Sciatic nerve (tissue), 2 donors: ENCODE data around the gene SDR42E2. TPM values are rescaled to one million over a fixed set of nuclear protein-coding genes. Genes with fewer than 3 reads are reported as not detected.
"Not testable (repeated sequence)": the region's sequence is repeated elsewhere in the genome, so short reads cannot be mapped to it uniquely, and the experiment has no call there.

Experiments
- ATAC-seq: fragments of 200-7000 bp; cut with Tn5 transposase; one replicate; pipeline ENCODE4 v1.9.1; 2020; ENCODE audit warnings: mild to moderate bottlenecking, moderate library complexity
- DNase-seq: peaks from one replicate; pipeline ENCODE4 v3.0.0-alpha.2; 2020; ENCODE audit warnings: low spot score
- intact Hi-C: fragments of 100-400 bp; cut with DNase I; formaldehyde crosslinking; loops from one replicate; pipeline ENCODE4 v1.14.2; 2022
- total RNA-seq: library from RNA; stranded (reverse); fragmentation: NEBNext Ultra II Directional; extraction: Animal tissue kit (Norgen Biotek cat#: 25700); gene quantifications from one replicate; pipeline ENCODE4 v1.2.1, GENCODE V29; 2021
- donor health status: DM: no; HTN: no; CAD: no.
- donor health status: DM: no; HTN: no; CAD: no.

Gene SDR42E2
- total RNA-seq, 1 donor from 2014 or later: not detected

DNA sequence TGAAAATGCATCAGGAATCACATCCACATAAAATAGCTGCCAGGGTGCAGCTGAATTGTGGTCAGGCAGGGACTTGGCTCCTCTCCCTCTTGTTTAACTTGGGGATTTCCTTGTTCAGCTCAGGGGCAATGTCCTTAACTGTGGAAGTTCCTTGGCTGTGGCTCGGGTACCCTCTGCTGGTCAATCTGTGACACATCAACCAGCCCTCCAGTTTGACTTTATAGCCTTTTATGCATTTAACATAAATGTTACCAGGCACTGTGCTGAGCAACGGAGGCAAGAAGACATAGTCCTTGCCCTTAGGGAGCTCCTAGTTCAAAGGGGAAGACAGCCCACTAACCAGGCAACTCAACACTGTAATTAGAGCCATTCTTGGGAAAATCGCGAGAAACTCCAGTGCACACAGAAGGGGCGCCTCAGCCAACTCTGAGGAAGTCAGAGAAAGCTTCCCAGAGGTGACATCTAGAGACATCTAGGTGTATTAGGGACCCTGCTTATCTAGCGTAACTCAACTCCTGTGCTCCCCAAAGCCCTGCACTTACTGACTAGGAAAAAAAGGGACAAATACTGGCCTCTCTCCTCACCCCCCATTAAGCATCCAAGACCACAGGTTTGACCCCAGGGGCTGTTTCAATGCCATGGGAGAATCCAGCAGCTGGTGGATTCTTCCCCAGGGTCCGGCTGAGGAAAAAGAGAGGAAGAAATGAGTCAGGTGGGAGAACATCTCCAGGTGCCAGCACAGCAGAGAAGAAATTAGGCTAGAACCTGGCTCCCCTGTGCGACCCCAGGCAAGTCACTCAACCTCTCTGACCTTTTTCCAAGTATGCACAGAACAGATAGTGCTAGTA is 26.5 kb downstream of the SDR42E2 start:
- intact Hi-C loops: loop anchor here (1.0 to 5.0 kb wide), 2 partner anchors 192 to 235 kb away; no protein-coding TSS in a partner anchor
- peak; percentile 77 for DNase-seq

DNA sequence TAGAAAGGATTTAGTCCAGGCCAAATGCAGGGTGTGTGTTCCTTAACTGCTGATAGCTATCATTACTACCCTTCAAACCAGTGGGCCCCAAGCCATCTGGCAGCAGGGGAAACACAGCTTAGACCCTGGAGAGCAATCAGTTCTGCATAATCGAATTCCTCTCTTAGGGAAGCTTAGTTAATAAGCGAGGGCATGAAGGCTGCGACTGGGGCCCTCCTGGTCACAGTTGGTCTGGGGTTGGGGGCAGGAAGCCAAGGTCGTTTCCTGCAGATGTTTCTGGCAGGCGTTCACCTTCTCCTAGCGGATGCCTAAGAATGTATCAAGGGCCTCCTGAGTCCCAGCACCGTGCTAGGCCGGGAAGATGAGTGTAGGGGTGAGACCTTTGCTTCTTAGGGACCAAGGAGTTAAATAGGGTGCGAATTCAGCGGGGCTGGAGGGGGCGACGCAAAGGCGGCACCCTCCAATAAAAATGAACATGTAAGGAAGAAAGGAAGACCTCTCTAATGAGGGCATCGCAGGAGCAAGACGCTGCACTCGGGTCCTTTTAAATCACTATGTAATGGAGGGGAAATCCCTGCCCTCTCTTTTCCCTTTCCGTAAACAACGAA is 27.3 kb downstream of the SDR42E2 start:
- ATAC-seq (no peak), DNase-seq (peak; percentile 85)
- intact Hi-C loops: loop anchor here (1.0 to 5.0 kb wide), 2 partner anchors 192 to 235 kb away; no protein-coding TSS in a partner anchor

More for the DNA sequence above, 26.5 kb downstream of the SDR42E2 start:
- ATAC-seq: no peak

DNA sequence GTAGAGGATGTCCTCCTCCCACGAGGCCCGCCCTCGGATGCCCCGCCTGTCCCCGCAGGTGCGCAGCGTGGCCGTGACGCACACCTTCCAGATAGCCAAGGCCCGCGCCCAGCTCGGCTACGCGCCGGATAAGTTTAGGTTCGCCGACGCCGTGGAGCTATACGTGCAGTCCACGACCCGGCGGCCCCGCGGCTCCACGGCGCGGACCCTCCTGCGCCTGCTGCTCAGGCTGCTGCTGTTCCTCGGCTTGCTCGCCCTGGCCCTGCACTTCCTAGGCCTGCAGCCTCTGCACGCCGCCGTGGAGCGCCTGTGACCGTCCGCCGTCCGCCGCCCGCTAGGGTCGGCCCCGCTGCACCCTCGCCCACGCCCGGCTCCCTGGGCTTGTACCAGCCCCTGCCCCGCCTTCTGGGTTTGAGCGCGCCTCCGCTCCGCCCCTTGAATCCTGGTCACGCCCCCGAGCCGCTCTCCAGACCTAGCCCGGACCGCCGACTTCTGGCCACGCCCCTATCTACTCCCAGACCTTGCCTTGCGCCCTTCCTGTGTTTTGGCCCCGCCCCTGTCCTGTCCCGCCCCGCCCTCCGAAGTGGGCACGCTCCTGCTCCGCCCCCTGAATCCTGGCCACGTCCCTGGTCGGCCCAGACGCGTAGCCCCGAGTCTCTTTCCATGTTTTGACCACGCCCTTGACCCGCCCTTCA is 27.9 kb downstream of the SDR42E2 start:
- ATAC-seq: peak; percentile 79
- peak; percentile 91 for DNase-seq
- intact Hi-C loops: no loop called here

DNA sequence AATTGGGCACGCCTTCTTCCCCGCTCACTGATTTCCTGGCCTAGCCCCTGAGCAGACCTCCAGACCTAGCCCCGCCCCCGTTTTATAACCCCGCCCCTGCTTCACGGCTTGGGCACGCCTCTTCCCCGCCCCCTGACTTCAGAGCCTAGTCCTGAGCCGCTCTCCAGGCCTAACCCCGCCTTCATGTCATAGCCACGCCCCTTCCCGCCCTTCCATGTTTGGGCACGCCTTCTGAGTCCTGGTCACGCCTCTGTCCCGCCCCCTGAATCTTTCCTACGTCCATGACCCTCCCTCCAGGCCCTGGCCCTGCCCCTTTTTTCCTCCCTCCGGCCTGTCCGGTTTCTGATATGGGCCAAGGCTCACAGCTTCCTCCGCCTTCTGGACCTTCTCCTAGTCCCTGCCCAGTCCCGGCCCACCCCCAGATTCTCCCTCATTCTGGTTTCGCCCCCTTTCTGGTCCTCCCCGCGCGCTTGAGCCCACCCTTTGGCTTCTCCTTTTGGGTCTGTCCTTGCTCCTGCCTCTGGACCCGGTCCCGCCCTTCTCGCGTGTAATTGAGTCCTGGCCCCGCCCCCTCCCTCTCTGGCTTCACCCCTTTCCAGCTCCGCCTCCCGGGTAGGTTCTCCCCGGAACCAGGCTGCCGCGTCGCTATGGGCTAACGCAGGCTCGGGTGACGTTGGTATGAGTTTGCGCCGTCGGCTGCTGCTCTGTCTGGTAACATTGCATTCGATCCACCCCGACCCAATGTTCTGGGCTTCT is 28.6 kb downstream of the SDR42E2 start:
- DNase-seq (peak; percentile 100), ATAC-seq (peak; percentile 88)
- intact Hi-C loops: no loop called here

DNA sequence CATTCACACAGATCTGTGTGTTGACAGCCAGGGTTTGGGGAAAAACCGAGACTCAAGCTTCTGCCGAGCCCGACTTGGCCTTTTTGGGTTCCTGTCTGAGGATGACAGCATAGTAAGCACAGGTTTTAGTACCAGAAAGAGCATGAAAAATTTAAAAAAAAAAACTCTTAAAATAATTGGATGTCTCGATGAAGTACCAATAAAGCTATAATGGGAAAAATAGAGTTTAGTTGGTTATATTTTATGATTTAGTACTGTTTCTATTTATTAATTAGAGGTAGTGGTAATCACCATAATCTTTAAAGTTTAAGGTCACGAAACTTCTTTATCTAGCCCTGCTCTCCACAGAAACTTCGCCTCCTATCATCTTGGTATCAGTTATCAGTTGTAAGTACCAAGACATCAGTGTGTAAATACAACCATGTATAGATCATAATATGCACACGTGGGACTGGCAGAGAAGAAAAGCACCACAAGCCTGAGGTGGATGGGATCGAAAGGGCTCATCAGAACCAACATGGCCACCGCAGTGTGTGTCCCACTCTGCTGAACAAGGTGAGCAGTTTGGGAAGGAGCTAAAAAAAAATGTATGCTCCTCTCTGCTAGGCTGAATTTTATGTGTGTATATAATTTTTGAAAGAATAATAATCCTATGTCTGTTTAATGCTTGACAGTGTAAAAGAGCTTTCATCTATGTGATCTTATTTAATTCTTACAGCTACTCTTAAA is 29.4 kb downstream of the SDR42E2 start:
- DNase-seq: no peak
- ATAC-seq: no peak
- intact Hi-C loops: no loop called here

DNA sequence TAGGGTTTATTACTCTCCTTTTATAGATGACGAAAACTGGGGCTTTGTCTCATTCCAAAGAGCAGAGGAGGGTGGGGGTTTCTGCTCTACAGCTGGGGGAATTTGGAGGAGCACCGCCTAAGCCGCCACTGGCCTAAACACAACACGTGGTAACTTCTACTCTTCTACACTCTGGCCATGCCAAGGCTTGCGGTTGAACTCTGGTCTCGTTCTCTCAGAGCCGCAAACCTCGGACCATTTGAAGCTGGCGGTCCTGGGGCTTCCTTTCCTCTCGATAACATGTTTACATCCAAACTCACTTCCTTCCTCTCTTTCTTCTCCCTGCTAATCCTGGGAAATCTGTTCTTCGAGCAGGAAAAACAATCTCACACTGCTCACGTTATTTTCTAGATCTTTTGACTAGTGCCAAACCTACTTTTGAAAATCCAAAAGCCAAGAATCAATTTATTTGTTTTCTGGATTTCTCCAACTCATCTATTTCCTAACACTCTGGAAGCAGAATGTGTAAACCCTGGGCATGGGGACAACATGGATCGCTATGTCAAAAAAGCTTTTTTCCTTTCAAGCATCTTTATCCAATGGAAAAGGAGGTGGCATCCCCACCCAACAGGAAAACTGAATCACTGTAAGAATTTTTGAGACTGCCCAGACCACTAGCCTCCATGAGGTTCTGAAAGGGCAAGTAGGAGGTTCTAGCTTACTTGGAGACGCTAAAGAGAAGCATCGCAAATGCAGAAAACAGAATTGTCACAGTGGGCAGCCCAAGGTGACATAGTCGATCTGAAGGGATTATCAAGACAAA is 30.2 kb downstream of the SDR42E2 start:
- intact Hi-C loops: no loop called here
- ATAC-seq: peak; percentile 56
- DNase-seq: peak; percentile 90

DNA sequence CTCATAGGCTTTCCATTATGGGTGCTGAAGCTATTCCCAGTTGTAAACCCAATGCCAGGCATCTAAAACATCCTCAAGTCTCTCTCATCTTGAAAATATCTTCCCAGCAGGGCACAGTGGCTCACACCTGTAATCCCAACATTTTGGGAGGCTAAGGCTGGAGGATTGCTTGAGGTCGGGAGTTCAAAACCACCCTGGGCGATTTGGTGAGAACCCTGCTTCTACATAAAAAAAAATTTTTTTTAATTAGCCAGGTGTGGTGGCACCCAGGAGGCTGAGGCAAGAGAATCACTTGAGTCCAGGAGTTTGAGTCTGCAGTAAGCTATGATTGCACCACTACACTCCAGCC is 30.7 kb downstream of the SDR42E2 start:
- DNase-seq (no peak), ATAC-seq (no peak)
- intact Hi-C loops: no loop called here

DNA sequence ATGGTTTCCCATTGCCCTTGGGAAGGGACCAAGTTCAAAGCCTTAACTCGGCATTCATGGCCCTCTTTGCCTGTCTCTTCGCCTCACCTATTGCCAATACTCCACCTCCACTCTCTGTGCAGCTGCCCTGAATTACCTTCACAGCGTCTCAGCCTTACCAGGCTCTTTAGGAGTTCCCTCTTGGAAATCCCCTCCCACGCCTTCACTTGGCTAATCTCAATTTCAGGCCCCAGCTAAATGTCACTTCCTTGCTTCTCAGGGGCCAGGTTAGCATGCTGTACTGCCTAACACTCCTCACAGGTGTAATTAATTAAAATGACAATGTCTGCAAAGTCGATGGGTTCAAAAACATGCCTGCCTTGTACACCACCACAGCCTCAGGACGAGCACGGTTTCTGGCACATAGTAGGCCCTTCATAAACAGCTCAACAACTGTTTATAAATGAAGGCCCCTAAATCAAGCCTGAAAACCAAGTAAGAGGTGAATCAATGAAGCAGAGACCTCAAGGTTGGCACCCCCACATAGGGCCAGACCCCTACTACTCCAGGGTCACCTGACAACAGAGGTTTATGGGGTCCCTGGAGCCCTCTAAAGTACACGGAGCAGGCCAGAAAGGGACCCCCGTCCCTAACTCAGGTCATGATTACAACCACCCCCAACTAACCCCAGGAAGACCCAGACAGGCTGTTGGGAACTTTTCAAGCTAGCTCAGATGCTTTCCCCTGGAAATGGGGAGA is 32.6 kb downstream of the SDR42E2 start:
- no peak for ATAC-seq
- no peak for DNase-seq
- intact Hi-C loops: no loop called here

DNA sequence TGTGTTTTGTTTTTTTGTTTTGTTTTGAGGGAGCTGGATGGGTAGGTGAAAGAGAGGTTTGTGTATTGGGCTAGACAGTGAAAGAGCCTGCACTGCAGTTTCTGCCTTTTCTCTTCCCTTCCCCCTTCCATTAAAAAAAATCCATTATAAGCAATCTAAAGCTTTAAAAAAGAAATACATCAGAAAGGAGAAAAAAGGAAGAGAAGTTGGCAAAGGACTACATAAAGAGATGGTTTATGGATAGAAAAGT is 33.1 kb downstream of the SDR42E2 start:
- DNase-seq: no peak
- intact Hi-C loops: no loop called here

DNA sequence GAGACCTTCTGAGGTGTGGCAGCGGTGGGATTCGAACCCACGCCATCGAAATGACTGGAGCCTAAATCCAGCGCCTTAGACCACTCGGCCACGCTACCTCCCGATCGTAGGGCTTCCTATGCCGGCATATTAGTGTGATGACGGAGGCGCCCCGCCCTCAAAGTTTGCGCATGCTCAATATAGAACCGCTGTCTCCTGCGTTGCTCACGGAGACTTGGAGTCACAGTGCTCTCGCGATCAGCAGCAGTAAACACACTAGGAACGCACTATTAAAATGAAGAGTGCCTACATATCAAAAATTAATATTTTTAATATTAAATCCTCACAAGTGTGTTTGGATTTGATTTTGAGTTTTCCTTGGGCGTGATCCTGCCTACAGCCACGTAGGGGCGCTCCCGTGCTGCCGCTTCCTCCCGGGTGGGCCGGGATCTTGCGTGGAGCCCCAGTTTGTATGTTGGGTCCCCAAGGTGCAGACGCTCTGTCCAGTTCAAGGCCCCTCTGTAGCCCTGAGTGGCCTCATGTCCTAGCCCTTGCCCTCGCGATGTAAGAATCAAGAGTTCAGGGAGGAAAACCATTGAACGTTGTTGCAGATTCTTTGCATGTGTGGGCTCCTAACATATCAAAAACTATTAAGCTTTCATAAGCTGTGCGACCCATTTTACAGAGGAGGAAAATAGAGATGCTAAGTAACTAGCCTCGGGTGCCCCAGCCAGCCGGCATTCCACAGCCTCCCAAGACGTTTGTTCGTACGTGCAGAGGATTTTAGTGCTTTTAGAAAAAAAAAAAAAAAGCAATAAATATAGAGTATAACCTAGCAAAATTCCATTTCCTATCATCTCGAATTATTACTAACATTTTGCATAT is 33.6 kb downstream of the SDR42E2 start:
- ATAC-seq (peak; percentile 61), DNase-seq (peak; percentile 97)
- intact Hi-C loops: no loop called here

More for the DNA sequence above, 33.1 kb downstream of the SDR42E2 start:
- no peak for ATAC-seq

DNA sequence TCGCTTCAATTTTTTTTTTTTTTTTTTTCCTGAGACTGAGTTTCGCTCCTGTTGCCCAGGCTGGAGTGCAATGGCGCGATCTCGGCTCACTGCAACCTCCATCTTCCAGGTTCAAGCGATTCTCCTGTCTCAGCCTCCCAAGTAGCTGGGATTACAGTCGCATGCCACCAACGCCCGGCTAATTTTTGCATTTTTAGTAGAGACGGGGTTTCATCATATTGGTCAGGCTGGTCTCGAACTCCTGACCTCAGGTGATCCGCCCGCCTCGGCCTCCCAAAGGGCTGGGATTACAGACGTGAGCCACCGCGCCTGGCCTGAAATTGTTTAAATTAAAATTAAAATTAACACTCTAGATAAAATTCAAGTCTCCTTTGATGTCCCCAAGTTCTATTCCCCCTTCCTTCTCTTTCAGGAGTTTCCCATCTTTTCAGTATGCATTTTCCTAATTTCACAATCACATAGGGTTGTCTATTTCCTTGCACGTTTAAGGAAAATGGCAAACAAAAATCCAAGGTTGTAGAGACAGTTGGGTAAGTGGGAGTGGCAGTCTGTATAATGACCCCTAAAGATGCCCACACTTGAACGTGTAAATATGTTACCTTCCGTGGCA is 34.4 kb downstream of the SDR42E2 start:
- ATAC-seq, intact Hi-C loops, DNase-seq: not testable (repeated sequence)

DNA sequence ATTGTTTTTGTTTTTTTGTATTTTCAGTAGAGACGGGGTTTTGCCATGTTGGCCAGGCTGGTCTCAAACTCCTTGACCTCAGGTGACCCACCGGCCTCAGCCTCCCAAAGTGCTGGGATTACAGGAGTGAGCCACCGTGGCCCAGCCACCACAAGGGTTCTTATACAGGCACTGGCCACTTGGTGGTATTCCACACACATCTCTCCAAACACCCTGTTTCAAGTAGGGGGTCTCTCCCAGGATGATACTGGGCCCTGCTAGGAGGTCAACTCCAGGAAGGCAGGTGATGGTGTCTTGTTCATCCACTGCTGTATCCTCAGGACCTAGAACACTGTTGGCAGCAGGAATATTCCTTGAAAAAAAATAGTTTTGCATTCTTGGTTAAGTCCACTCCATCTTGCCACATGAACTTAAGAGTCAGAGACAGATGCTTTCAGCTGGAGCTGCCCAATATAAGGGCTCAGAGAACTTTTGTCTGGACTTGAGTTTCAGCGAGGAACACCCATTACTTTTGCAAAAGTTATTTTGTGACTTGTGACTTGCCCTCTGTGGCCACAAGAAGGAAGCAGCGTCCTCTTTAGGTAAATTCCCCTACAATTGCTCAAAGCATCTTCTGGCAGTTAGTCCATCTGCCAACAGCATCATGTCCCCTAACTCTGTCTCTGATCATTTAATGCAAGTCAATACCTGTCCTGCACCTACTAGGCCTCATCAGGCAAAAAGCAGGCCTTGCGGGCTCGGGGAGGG is 36.4 kb downstream of the SDR42E2 start:
- intact Hi-C loops: no loop called here
- DNase-seq (no peak), ATAC-seq (no peak)

DNA sequence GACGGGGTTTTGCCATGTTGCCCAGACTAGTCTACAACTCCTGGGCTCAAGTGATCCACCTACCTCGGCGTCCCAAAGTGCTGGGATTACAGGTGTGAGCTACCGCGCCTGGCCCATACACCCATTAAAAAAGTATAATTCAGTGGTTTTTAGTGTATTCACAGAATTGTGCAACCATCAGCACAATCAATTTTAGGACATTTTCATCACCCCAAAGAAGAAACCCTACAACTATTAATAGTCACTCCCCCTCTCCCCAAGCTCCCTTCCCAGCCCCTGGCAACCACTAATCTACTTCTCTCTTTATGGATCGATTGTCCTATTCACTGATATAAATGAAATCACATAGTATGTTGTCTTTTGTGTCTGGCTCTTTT is 39.9 kb downstream of the SDR42E2 start:
- no peak for ATAC-seq
- intact Hi-C loops: no loop called here
- no peak for DNase-seq

DNA sequence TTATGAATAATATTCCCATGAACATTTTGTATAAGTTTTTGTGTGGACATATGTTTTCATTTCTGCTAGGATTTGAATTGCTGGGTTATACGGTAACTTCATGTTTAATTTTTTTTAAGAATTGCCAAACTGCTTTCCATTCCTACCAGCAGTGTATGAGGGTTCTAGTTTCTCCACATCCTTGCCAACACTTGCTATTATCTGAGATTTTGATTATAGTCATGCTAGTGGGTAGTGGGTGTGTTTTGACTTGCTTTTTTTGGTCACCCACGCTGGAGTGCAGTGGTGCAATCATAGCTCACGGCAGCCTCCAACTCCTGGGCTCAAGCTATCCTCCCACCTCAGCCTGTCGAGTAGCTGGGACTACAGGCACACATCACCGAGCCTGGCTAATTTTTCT is 40.8 kb downstream of the SDR42E2 start:
- intact Hi-C loops: no loop called here
- DNase-seq (no peak), ATAC-seq (no peak)

DNA sequence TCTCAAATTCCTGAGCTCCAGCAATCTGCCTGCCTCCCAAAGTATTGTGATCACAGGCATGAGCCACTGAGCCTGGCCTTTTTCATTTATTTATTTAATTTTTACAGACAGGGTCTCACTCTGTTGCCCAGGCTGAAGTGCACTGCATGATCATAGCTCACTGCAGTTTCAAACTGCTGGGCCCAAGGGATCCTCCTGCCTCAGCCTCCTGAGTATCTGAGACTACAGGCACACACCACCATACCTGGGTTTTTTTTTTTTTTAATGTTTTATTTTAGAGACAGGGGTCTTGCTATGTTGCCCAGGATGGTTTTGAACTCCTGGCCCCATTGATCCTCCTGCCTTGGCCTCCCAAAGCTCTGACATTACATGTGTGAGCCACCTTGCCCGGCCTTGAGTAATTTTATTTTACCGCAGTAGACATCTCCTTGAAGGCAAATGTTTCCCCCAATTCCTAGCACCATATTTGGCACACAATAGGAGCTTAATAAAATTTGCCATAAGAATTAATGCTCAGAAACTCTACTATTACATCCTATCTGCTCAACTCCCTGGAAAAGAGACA is 41.9 kb downstream of the SDR42E2 start:
- no peak for ATAC-seq
- no peak for DNase-seq
- intact Hi-C loops: no loop called here
